HG03442 (cell line): ENCODE data around the gene CLMP.
"Not testable (repeated sequence)": the region's sequence is repeated elsewhere in the genome, so short reads cannot be mapped to it uniquely, and the experiment has no call there.

Source experiments
- ATAC-seq: cut with Tn5 transposase; IDR thresholded peaks from one replicate; pipeline ENCODE4 v1.9.1; 2021; ENCODE audit warnings: mild to moderate bottlenecking, moderate library complexity; ENCODE audit not compliant: unreplicated experiment

Gene CLMP

DNA sequence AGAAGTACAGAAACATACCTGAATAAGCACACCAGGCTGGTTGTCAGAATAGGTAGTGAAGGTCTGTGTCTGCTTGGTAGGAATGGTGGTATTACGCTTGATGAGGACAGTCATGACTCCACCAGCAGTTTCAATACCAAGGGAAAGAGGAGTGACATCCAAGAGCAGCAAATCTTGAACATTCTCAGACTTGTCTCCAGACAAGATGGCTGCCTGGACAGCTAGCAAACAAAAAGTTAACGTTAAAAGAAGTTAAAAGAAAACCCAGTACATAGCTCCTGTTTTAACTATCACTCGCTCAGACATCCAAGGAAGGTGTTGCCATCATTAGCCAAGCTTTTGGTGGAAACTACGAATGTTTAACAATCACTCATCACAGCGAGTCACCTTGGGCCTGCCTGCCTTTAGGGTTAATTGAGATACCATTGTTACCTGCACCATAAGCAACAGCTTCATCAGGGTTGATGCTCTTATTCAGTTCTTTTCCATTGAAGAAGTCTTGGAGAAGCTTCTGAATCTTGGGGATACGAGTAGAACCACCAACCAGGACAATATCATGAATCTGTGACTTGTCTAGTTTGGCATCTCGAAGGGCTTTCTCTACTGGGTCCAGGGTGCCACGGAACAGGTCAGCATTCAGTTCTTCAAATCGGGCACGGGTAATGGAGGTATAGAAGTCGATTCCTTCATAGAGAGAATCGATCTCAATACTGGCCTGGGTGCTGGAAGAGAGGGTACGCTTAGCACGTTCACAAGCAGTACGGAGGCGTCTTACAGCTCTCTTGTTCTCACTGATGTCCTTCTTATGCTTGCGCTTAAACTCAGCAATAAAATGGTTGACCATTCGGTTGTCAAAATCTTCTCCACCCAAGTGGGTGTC is 135.8 kb downstream of the CLMP start:
- ATAC-seq: not testable (repeated sequence)

DNA sequence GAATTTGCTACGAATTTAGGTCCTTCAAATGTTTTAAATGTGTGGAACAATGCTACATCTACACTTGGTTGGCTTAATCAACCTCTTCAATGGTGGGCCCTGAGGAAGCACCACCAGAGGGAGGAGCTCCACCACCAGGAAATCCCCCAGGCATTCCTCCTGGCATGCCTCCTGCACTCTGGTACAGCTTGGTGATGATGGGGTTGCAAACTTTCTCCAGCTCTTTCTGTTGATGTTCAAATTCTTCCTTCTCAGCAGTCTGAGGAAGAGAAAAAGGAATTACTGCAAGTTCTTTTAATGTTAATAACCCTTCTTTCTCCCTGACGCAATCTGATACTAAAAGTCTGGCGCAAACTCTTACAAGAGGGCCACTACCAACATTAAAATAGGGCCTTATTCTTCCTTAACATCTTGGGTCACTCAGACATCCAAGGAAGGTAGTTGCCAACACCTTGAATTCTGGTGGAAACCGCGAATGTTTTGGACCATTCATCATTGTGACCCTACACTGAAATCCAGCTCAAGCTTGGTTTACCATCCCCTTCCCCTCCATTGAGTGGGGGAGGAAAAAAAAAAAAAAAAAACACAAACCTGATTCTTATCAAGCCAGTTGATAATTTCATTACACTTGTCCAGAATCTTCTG is 137.3 kb downstream of the CLMP start:
- ATAC-seq: no peak

DNA sequence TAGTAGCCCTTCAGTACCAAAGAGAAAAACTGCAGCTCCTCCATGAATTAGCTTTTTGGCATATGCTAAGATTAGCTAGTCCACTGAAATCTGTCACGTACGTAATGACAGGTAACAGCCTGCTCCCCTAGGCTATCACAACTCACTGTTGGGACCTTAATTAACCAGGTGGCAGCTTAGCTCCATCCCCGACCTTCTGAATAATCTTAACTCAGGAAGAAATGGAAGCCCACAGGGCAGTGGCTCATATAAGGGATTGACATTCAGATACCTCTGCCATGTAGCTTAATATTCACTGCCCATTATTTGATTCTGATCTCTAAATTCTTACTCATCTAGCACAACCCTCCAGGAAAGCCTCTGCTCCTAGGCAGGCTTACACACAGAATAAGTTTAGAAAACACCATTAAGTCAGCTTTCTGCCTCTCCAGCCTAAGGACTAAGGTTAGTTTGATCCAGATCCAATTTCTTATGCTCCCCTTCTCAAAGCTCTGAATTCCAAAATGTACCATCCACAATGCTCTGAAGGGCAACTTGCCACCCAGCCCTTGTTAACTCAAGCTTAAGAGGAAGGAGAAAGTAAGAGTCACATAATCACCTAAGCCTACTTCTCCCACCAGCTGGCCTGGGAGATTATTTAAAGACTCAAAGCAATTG is 138.1 kb downstream of the CLMP start:
- ATAC-seq: no peak

DNA sequence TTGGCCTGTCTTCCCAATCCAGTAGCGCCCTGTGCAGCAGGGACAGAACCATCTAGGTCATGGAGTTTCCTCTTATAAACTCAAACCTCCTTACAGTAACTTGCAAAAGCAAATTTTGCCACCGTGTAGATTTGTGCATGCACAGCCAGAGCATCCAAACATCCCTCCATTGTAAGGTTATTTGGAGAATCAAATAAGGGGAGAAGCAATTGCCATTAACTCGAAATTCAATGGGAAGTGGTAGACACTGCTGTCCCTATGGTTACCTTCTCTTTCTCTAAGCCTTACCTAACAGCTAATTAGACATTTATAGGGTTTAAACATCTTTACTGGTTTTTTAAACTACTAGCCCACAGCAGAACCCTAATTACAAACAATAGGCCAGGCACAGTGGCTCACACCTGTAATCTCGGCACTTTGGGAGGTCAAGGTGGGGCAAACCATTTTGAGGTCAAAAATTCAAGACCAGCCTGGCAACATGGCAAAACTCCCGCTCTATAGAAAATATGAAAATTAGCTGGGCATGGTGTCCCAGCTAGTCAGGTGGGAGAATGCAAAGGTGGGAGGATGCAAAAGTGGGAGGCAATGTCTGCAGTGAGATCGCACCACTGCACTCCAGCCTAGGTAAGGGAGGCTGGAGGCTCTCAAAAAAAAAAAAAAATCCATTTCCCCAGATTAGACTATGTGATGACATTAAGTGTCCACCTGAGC is 139.7 kb downstream of the CLMP start:
- no peak for ATAC-seq

DNA sequence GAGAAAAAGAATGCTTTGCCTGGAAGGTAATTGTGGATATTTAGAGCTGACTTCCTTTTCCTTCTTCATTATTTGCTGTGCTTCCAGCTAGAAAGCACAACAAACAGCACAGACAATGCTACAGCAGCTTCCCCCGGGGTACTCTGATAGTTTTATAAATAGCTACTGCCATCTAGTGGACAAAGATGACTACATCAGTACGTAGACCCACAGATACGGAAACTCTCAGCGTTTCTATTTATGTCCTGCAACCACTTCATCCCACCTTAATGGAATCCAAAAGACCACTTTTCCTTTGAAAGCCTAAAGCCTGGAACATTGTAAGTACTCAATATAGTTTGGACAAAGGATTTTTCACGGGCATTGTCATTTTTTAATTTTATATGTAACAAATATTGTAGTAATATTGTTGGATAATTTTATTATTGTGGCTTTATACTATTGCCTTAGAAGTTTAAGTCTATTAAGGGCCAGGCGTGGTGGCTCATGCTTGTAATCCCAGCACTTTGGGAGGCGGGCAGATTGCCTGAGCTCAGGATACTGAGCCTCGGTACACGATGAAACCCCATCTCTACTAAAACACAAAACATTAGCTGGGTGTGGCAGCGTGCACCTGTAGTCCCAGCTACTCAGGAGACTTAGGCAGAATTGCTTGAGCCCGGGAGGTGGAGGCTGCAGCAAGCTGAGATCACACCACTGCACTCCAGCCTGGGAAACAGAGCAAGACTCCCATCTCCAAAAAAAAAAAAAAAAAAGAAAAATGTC is 140.6 kb downstream of the CLMP start:
- ATAC-seq: peak; percentile 68

DNA sequence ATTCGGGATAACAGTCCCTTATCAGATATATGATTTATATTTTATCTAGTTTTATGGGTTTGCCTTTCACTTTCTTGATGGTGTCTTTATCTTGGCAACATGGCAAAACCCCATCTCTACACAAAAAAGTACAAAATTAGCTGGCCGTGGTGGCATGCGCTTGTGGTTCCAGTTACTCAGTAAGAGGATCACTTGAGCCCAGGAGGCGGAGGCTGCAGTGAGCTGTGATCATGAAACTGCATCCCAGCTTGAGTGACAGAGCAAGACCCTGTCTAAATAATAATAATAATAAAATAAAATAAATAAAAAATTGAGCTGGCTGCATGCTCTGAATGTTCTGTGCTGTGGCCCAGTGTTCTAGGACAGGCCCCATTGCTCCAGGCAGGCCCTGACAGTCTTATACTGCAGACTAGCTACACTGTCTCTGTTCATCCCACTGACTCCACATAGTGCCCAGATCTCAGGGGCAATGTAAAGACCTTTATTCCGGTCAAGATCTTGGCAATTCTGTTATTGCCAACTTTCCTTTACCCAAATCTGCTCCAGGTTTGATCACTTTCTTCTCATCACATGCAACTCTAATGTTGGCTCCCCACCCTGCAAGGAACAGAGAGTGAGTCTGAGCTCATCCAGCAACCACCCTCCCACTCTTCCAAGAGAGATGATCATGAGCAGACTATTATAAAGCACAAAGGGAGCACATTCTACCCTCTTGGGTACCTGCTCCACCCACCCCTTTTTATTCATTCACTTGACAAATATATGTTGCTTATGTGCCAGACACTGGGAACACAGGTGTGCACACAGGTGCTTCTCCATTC is 141.9 kb downstream of the CLMP start:
- no peak for ATAC-seq

DNA sequence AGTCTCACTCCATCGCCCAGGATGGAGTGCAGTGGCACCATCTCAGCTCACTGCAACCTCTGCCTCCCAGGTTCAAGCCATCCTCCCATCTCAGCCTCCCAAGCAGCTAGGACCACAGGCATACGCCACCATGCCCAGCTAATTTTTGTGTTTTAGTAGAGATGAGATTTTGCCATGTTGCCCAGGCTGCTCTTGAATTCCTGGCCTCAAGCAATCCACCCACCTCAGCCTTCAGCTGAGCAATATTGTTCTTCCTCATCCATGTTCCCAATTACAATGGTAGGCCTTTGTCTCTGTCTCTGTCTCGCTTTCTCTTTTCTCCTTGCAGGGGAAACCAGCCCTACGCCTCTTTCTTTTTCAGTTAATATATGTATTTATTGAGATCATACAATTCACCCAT is 143.4 kb downstream of the CLMP start:
- ATAC-seq: no peak

DNA sequence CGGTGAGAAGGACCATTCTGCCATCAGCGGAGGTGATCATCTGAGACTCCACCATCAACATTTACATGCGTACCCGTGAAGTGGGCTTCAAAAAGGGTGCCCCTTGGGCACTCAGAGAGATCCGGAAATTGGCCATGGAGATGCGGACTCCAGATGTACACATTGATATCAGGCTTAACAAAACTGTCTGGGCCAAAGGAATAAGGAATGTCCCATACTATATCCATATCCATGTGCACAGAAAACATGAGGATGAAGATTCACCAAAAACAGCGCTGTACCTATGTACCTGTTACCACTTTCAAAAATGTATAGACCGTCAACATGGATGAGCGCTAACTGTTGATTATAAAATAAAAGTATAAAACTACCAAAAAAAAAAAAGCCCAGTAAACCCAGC is 143.9 kb downstream of the CLMP start:
- ATAC-seq: no peak

DNA sequence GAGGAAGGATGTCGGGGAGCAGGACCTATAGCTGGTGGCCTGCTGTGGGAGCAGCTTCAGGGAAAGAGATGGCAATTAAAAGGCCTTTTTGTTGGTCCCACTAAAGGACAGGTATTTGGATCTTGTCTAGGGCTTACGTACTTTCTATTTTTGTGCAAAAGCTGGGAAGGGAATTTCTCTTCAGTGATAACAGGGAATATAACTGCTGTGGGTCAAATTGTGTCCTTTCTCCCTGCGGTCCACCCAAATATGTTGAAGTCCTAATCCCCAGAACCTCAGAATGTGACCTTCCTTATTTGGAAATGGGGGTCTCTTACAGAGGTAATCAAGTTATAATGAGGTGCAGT is 147.1 kb downstream of the CLMP start:
- ATAC-seq: no peak

DNA sequence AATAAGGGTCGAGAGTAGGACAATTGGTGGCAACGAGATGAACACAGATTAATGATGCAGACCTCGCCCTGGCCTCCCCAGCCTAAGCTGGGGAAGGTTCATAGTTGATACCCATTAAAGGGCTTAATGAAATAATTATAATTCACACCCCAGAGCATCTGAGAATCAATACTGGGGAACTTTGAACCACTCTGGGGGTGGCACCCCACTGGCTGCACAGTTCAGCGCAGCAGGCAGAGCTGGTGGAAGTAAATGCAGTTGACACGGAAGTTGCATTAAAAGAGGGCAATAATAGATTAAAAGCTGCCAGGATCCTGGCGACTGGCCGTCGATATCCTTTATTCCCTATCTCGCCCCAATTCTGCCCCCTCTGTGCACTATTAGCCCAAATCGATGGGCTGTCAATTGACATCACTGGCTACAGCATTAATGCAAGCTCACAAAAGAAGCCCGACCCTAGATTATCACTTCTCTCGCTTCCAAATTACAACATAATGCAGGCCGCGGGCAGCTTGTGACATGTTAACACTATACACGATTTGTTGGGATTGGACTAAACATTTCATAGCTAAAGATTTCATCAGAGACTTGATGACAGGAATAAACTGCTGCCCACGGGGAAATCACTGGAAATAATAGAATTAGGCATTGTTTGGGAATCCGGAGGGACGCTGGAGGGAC is 147.6 kb downstream of the CLMP start:
- no peak for ATAC-seq

DNA sequence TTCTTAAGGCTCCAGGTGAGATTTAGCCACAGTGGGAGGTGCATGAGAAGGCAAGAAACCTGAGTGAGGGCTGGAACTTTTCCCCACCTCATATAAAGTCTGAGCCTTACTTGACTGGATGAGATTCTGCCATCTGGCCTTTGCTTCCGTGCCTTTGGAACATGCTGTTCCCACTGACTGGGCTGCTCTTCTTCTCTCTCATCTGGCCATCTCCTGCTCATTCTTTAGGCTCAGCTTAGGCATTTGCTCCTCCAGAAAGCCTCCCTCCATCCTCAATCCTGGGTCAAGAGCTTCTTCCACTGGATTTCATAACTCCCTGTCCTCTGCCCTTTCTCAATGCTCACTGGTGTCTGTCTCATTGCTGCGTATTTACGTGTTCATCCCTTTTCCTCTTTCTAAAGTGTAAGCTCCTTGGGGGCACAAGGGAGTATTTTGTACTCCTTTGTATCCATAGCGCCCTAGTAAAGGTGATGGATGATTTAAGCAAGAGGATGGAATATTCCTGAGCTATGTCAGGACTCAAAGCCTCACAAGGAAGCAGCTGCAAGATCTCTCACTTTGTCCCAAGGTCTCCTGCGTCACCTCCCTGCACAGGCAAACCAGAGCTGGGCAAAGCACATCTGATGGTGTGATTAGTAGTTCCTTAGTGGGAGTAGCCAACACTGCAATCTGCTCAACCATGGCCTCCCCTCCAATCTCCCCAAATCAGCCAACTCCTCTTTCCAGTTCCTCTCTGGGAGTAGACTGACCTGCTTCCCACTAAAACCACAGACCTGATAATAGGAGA is 148.4 kb downstream of the CLMP start:
- no peak for ATAC-seq

DNA sequence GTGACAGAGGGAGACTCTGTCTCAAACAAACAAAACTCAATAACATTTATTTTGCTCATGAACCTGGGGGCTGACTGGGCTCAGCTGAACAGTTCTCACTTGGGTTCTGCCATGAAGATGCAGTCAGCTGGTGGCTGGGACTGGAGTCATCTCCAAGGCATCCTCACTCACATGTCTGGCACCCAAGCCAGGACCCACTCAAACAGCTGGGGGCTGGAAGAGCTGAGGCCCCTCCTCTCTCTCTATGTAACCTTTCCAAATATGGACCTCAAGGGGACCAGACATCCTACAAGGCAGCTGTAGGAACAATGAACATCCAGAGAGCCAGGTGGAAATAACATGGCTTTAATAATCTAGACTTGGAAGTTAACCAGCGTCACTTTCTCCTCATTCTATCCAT is 149.9 kb downstream of the CLMP start:
- no peak for ATAC-seq

DNA sequence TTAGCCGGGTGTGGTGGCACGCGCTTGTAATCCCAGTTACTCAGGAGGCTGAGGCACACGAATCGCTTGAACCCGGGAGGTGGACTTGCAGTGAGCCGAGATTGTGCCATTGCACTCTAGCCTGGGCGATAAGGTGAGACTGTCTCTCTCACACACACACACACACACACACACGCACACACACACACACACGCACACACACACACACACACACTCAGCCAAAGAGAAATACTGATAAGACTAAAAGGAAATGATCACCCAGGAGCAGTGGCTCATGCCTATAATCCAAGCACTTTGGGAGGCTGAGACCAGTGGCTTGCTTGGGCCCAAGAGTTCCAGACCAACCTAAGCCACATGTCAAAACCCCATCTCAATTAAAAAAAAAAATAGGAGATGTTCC is 153.9 kb downstream of the CLMP start:
- no peak for ATAC-seq

DNA sequence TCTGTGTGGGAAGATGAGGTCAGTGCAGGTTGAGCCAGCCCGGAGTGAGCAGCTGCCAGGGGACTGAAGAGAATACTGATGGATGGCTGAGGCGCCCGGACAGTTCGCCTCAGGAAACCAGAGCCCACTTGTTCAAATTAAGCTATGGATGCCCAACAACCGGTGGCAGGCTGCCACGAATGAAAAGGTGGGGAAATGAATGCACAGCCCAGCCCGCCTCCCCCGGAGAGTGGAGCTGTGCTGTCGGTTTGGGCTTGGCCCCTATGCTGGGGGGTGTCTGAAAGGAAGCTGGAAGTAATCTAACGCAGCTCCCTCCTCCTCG is 155.0 kb downstream of the CLMP start:
- ATAC-seq: no peak

DNA sequence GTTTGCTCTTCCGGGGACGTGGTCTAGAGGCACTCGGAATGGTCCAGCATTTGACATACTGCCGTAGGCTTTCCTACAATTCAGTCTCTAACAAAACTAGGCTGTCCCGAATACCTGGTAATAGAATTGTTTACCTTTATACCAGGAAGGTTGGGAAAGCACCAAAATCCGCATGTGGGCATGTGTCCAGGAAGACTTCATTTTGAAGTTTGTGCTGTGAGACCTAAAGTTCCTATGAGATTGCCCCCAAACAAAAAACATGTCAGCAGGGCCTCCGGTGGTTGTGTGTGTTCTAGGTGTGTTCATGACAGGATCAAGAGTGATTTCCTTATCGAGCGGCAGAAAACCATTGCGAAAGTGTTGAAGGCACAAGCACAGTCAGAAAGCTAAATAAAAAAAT is 159.2 kb downstream of the CLMP start:
- ATAC-seq: no peak

DNA sequence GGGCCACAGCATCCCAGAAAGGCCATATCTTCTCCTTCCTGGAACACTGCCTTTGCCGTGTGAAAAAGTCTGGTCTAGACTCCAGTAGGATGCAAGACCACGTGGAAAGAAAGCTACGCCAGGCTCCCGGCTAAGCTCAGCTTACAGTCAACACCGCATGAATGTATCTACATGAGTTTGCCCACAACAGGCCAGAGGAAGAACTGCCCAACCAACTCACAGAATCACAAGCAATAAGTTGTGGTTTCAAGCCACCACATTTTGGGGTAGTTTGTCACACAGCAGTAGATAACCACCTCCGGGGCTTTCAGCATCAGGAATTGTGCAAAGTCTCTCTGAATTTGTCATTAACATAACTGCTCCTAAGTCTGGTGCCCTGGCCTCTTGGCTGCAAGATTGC is 160.5 kb downstream of the CLMP start:
- ATAC-seq: no peak

DNA sequence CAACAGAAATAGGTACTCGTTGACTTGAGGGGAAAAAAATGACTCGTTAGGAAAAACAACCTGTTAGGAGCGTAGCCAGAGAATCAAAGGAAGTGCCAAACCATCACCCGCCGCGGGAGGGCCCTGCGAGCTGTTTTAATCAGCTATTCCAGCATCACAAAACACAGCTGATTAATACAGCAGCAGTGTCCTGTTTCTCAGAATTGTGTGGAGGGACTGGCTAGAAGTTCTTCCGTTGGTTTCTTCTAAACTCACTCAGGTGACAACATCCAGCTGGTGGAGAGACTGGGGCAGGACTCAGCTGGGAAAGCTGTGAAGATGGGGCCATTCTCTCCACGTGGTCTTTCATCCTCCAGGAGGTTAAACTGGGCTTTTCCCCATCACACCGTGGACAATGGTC is 161.2 kb downstream of the CLMP start:
- ATAC-seq: no peak

DNA sequence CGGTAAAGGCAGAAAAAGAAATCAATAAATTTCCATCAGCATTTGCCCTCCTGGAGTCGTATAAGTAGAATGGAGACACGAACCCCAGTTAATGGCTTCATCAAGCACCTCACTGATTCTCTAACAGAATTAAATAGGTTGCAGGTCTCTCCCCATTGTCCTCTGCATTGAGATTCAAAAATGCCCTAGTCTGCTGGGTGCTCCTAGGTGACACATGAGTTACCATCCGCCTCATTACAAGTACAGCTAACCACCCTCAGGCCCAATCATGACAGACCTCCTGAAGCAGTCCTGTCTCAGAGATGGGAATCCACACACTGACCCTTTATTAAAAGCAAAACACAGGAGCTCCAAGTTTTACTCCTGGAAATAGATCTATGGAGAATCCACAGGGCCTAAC is 164.5 kb downstream of the CLMP start:
- ATAC-seq: no peak

DNA sequence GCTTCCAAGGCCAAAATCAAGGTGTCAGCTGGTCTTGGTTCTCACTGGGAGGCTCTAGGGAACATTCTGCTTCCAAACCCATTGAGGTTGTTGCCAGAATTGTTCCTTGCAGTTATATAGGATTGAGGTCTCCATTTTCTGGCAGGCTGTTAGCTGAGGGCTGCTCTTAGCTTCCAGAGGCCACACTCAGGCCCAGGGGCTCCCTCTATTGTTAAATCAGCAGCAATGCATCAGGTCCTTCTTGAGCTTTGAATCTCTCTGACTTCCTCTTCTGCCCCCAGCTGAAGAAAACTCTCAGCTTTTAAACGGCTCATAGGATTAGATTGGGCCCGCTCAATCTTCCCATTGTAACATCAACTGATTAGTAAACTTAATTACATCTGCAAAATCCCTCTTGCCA is 174.1 kb downstream of the CLMP start:
- ATAC-seq: peak; percentile 66
